HEK293 (cell line): ENCODE measurements around the gene SCRN3.

Source experiments
- CTCF ChIA-PET: fragments of 350-600 bp; formaldehyde crosslinking; extraction: SDS; loops from one replicate; lab custom pipeline; 2021; ENCODE audit warnings: antibody characterized with exemption; lab: Yijun Ruan, JAX
- POLR2A ChIA-PET: fragments of 300-600 bp; formaldehyde crosslinking; extraction: SDS; loops from one replicate; lab custom pipeline; 2020; ENCODE audit warnings: antibody characterized with exemption, inconsistent platforms; lab: Yijun Ruan, JAX
- H3K27ac ChIP-seq: fragments of 200-500 bp; sonication (Bioruptor generic); 2 replicates; pipeline ENCODE4 v1.5.1; 2014; ENCODE audit warnings: low read depth, low read length, control low read depth, inconsistent platforms; ENCODE audit errors: extremely low read depth
- H3K36me3 ChIP-seq, 2 experiments: fragments of 200-500 bp in 1 of 2; sonication (Bioruptor generic) in 1 of 2; 1 replicate in 1 of 2; 2 replicates in 1 of 2; pipeline ENCODE4 v1.5.1; 2014 to 2017; ENCODE audit warnings: inconsistent platforms in 2 of 2, low read length in 2 of 2; ENCODE audit not compliant: control insufficient read depth in 2 of 2, insufficient read depth in 1 of 2
- H3K4me1 ChIP-seq: fragments of 200-500 bp; sonication (Bioruptor generic); 2 replicates; pipeline ENCODE4 v1.5.1; 2014; ENCODE audit warnings: mild to moderate bottlenecking, low read length, inconsistent platforms; ENCODE audit not compliant: control insufficient read depth, insufficient read depth
- H3K4me3 ChIP-seq: 2 replicates; pipeline ENCODE4 v1.5.1; 2011; ENCODE audit warnings: low read depth, mild to moderate bottlenecking, control low read depth, low read length, moderate library complexity
- H3K9me3 ChIP-seq: fragments of 200-500 bp; sonication (Bioruptor generic); 2 replicates; pipeline ENCODE4 v1.5.1; 2014; ENCODE audit warnings: low read depth, low read length, inconsistent platforms; ENCODE audit not compliant: control insufficient read depth, insufficient read depth
- BCL11B ChIP-seq: fragments of 450-650 bp; formaldehyde crosslinking; IDR thresholded peaks from 2 replicates; pipeline ENCODE4 v1.5.1; 2016; ENCODE audit warnings: low read depth, missing biosample characterization, missing genetic modification characterization
- FEZF1 ChIP-seq: fragments of 450-650 bp; formaldehyde crosslinking; IDR thresholded peaks from 2 replicates; pipeline ENCODE4 v1.5.1; 2016; ENCODE audit warnings: missing biosample characterization, missing genetic modification characterization
- GLI4 ChIP-seq: fragments of 450-650 bp; formaldehyde crosslinking; IDR thresholded peaks from 2 replicates; pipeline ENCODE4 v1.5.1; 2016; ENCODE audit warnings: missing biosample characterization, missing genetic modification characterization
- GLIS2 ChIP-seq: fragments of 450-650 bp; formaldehyde crosslinking; IDR thresholded peaks from 2 replicates; pipeline ENCODE4 v1.5.1; 2016; ENCODE audit warnings: missing biosample characterization, missing genetic modification characterization
- KLF10 ChIP-seq: fragments of 450-650 bp; IDR thresholded peaks from 2 replicates; pipeline ENCODE4 v1.5.1; 2018; ENCODE audit warnings: missing biosample characterization, mild to moderate bottlenecking, missing genetic modification characterization
- OSR2 ChIP-seq: fragments of 450-650 bp; formaldehyde crosslinking; IDR thresholded peaks from 2 replicates; pipeline ENCODE4 v1.5.1; 2016; ENCODE audit warnings: missing biosample characterization, missing genetic modification characterization
- PRDM1 ChIP-seq: fragments of 450-650 bp; formaldehyde crosslinking; IDR thresholded peaks from 2 replicates; pipeline ENCODE4; 2016; ENCODE audit warnings: missing biosample characterization, missing genetic modification characterization
- SCRT1 ChIP-seq: fragments of 450-650 bp; formaldehyde crosslinking; IDR thresholded peaks from 2 replicates; pipeline ENCODE4 v1.5.1; 2016; ENCODE audit warnings: missing biosample characterization, missing genetic modification characterization, borderline replicate concordance
- SCRT2 ChIP-seq: fragments of 450-650 bp; formaldehyde crosslinking; IDR thresholded peaks from 2 replicates; pipeline ENCODE4 v1.5.1; 2016; ENCODE audit warnings: missing biosample characterization, missing genetic modification characterization
- SP2 ChIP-seq: fragments of 450-650 bp; formaldehyde crosslinking; IDR thresholded peaks from 2 replicates; pipeline ENCODE4 v1.5.1; 2016; ENCODE audit warnings: missing biosample characterization, missing genetic modification characterization
- SP3 ChIP-seq: fragments of 450-650 bp; formaldehyde crosslinking; IDR thresholded peaks from 2 replicates; pipeline ENCODE4 v1.5.1; 2016; ENCODE audit warnings: missing biosample characterization, missing genetic modification characterization
- WT1 ChIP-seq: fragments of 450-650 bp; formaldehyde crosslinking; IDR thresholded peaks from 2 replicates; pipeline ENCODE4 v1.5.1; 2016; ENCODE audit warnings: missing biosample characterization, missing genetic modification characterization
- ZBTB8A ChIP-seq: fragments of 450-650 bp; formaldehyde crosslinking; IDR thresholded peaks from 2 replicates; pipeline ENCODE4 v1.5.1; 2016; ENCODE audit warnings: missing biosample characterization, missing genetic modification characterization
- ZNF10 ChIP-seq: fragments of 450-650 bp; formaldehyde crosslinking; IDR thresholded peaks from 2 replicates; pipeline ENCODE4 v1.5.1; 2017; ENCODE audit warnings: missing biosample characterization, missing genetic modification characterization
- ZNF138 ChIP-seq: fragments of 450-650 bp; formaldehyde crosslinking; IDR thresholded peaks from 2 replicates; pipeline ENCODE4 v1.5.1; 2016; ENCODE audit warnings: missing biosample characterization, missing genetic modification characterization, borderline replicate concordance
- ZNF221 ChIP-seq: fragments of 450-650 bp; formaldehyde crosslinking; IDR thresholded peaks from 2 replicates; pipeline ENCODE4 v1.5.1; 2017; ENCODE audit warnings: missing biosample characterization, missing genetic modification characterization, borderline replicate concordance
- ZNF292 ChIP-seq: fragments of 450-650 bp; formaldehyde crosslinking; IDR thresholded peaks from 2 replicates; pipeline ENCODE4 v1.5.1; 2016; ENCODE audit warnings: low read depth, missing biosample characterization, missing genetic modification characterization, borderline replicate concordance
- ZNF335 ChIP-seq: fragments of 450-650 bp; formaldehyde crosslinking; conservative IDR thresholded peaks from 2 replicates; pipeline ENCODE4 v1.5.1; 2016; ENCODE audit warnings: missing biosample characterization, missing genetic modification characterization
- ZNF354C ChIP-seq: fragments of 450-650 bp; formaldehyde crosslinking; IDR thresholded peaks from 2 replicates; pipeline ENCODE4 v1.5.1; 2016; ENCODE audit warnings: missing biosample characterization, missing genetic modification characterization, low read depth, borderline replicate concordance
- ZNF394 ChIP-seq: fragments of 450-650 bp; formaldehyde crosslinking; IDR thresholded peaks from 2 replicates; pipeline ENCODE4 v1.5.1; 2016; ENCODE audit warnings: missing biosample characterization, missing genetic modification characterization, mild to moderate bottlenecking, moderate library complexity, borderline replicate concordance
- ZNF518A ChIP-seq: fragments of 450-650 bp; formaldehyde crosslinking; conservative IDR thresholded peaks from 2 replicates; pipeline ENCODE4 v1.5.1; 2016; ENCODE audit warnings: low read depth, missing biosample characterization, missing genetic modification characterization
- ZNF580 ChIP-seq: fragments of 450-650 bp; formaldehyde crosslinking; IDR thresholded peaks from 2 replicates; pipeline ENCODE4 v1.5.1; 2016; ENCODE audit warnings: missing biosample characterization, missing genetic modification characterization
- ZNF610 ChIP-seq: fragments of 450-650 bp; formaldehyde crosslinking; IDR thresholded peaks from 2 replicates; pipeline ENCODE4 v1.5.1; 2016; ENCODE audit warnings: missing biosample characterization, missing genetic modification characterization, borderline replicate concordance
- ZNF624 ChIP-seq: fragments of 450-650 bp; formaldehyde crosslinking; IDR thresholded peaks from 2 replicates; pipeline ENCODE4 v1.5.1; 2017; ENCODE audit warnings: missing biosample characterization, missing genetic modification characterization
- ZNF629 ChIP-seq: fragments of 450-650 bp; formaldehyde crosslinking; IDR thresholded peaks from 2 replicates; pipeline ENCODE4 v1.5.1; 2017; ENCODE audit warnings: missing biosample characterization, missing genetic modification characterization
- ZNF645 ChIP-seq: fragments of 450-650 bp; formaldehyde crosslinking; IDR thresholded peaks from 2 replicates; pipeline ENCODE4; 2016; ENCODE audit warnings: missing biosample characterization, missing genetic modification characterization
- ZNF660 ChIP-seq: fragments of 450-650 bp; IDR thresholded peaks from 2 replicates; pipeline ENCODE4 v1.5.1; 2018; ENCODE audit warnings: missing biosample characterization, mild to moderate bottlenecking, missing genetic modification characterization
- ZNF76 ChIP-seq: fragments of 450-650 bp; formaldehyde crosslinking; IDR thresholded peaks from 2 replicates; pipeline ENCODE4; 2016; ENCODE audit warnings: low read depth, missing biosample characterization, missing genetic modification characterization, borderline replicate concordance
- ZNF791 ChIP-seq: fragments of 450-650 bp; formaldehyde crosslinking; IDR thresholded peaks from 2 replicates; pipeline ENCODE4 v1.5.1; 2016; ENCODE audit warnings: missing biosample characterization, missing genetic modification characterization
- ZSCAN30 ChIP-seq: fragments of 450-650 bp; IDR thresholded peaks from 2 replicates; pipeline ENCODE4 v1.5.1; 2018; ENCODE audit warnings: missing biosample characterization, mild to moderate bottlenecking, missing genetic modification characterization, moderate library complexity
- ZSCAN4 ChIP-seq: fragments of 450-650 bp; formaldehyde crosslinking; IDR thresholded peaks from 2 replicates; pipeline ENCODE4 v1.5.1; 2017; ENCODE audit warnings: missing biosample characterization, missing genetic modification characterization

SCRN3 gene

GRCh38 chr2:174395284-174395968, at the start of gene SCRN3:
Gene SCRN3 (plus strand): TSS chr2:174395730. CDS start chr2:174398284, 2,554 bp downstream.
- H3K4me1 ChIP-seq: no peaks in the 10 kb centered on the region
- H3K9me3 ChIP-seq: no peaks in the 10 kb centered on the region
- peak within 1 kb of the TSS; percentile 20 for H3K27ac ChIP-seq
- ChIA-PET POLR2A (interaction anchor here (0.6 to 2.1 kb wide), 3 partner anchors 15 to 92 kb away, joined by 3 to 9 read pairs (median 4); partner anchors contain the start of gene GPR155), CTCF (interaction anchor here (0.5 to 1.1 kb wide), 3 partner anchors 46 to 1894 kb away, joined by 3 read pairs; no protein-coding TSS in a partner anchor)
- H3K4me3 ChIP-seq: peak within 1 kb of the TSS; percentile 57
- H3K36me3 ChIP-seq: peaks cover 3 to 18% of the 10 kb centered on the region in 2 experiments; a peak in 2 of 3 replicates
- no peak for TF ChIP-seq ZNF292 (tag by site-specific recombination)
- no peak for TF ChIP-seq ZNF138 (tag by site-specific recombination)
- TF ChIP-seq SP2 (tag by site-specific recombination): peak; percentile 85
- TF ChIP-seq SP3 (tag by site-specific recombination): peak; percentile 73
- TF ChIP-seq KLF10 (tag by site-specific recombination): 0 out of 2 replicates have a peak, but pooled peaks have one; percentile 27
- TF ChIP-seq ZNF10 (tag by site-specific recombination): peak; percentile 95
- TF ChIP-seq GLIS2: peak; percentile 41; the same call in 1 of the 2 replicates
- peak; percentile 28; the same call in 1 of the 2 replicates for TF ChIP-seq ZNF394
- no peak for TF ChIP-seq FEZF1
- TF ChIP-seq ZNF660 (tag by site-specific recombination): peak; percentile 53; the same call in 1 of the 2 replicates
- no peak for TF ChIP-seq ZNF791 (tag by site-specific recombination)
- peak; percentile 93 for TF ChIP-seq PRDM1 (tag by site-specific recombination)
- TF ChIP-seq ZBTB8A (tag by site-specific recombination): 0 out of 2 replicates have a peak, but pooled peaks have one; percentile 11
- peak; percentile 60 for TF ChIP-seq ZNF580 (tag by site-specific recombination)
- TF ChIP-seq OSR2: 0 out of 2 replicates have a peak, but pooled peaks have one; percentile 8
- TF ChIP-seq ZNF610: no peak
- 0 out of 2 replicates have a peak, but pooled peaks have one; percentile 62 for TF ChIP-seq BCL11B (tag by site-specific recombination)
- 0 out of 2 replicates have a peak, but pooled peaks have one; percentile 62 for TF ChIP-seq ZNF76 (tag by site-specific recombination)
- peak; percentile 90 for TF ChIP-seq SCRT2 (tag by site-specific recombination)
- no peak for TF ChIP-seq GLI4
- no peak for TF ChIP-seq ZNF221 (tag by site-specific recombination)
- no peak for TF ChIP-seq ZSCAN30
- no peak for TF ChIP-seq ZNF645 (tag by site-specific recombination)
- peak; percentile 74 for TF ChIP-seq ZNF335 (tag by site-specific recombination)
- TF ChIP-seq ZNF354C (tag by site-specific recombination): no peak
- no peak for TF ChIP-seq ZSCAN4 (tag by site-specific recombination)
- TF ChIP-seq ZNF624 (tag by site-specific recombination): no peak
- TF ChIP-seq ZNF629 (tag by site-specific recombination): peak; percentile 95
- TF ChIP-seq SCRT1: peak; percentile 87
- no peak for TF ChIP-seq WT1 (tag by site-specific recombination)
- TF ChIP-seq ZNF518A (tag by site-specific recombination): peak; percentile 99
